ENCODE measurements around the gene UTP11.

Gene UTP11

DNA sequence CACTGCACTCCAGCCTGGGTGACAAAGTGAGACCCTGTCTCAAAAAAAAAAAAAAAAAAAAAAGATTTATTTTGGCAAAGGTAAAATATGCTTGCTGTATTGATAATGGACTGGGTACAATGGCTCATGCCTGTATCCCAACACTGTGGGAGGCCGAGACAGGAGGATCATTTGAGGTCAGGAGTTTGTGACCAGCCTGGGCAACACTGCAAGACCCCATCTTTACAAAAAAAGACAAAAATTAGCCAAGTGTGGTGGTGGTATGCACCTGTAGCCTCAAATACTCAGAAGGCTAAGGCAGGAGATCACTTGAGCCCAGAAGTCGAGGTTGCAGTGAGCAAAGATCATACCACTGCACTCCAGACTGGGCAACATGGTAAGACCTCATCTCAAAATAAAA lies 29.0 kb upstream of the UTP11 start:
- ChIA-PET CTCF (no interaction called here), POLR2A (no interaction called here)
- TF ChIP-seq L3MBTL2 (conservative IDR thresholded peaks at IDR 0.05) (no peak), CTBP1 (IDR thresholded peaks at IDR 0.05; ENCODE audit: borderline replicate concordance) (no peak), FOXM1 (IDR thresholded peaks at IDR 0.05; ENCODE audit: borderline replicate concordance) (no peak), ELF4 (IDR thresholded peaks at IDR 0.05) (no peak), HDGF (IDR thresholded peaks at IDR 0.05; ENCODE audit: borderline replicate concordance) (no peak), TARDBP (IDR thresholded peaks at IDR 0.05) (no peak), SP1 (IDR thresholded peaks at IDR 0.05) (no peak)
- DNase-seq (ENCODE audit: extremely low spot score): no peak

GRCh38 chr1:37987679-37988078 lies 24.9 kb upstream of the UTP11 start:
- ChIA-PET CTCF (no interaction called here), POLR2A (interaction anchor here (0.7 kb wide), 1 partner anchor 12 kb away, joined by 3 read pairs; no protein-coding TSS in a partner anchor)
- DNase-seq (ENCODE audit: extremely low spot score): no peak
- no peak for TF ChIP-seq FOXM1 (IDR thresholded peaks at IDR 0.05; ENCODE audit: borderline replicate concordance)
- no peak for TF ChIP-seq FOXK2 (IDR thresholded peaks at IDR 0.05)
- TF ChIP-seq HDGF (IDR thresholded peaks at IDR 0.05; ENCODE audit: borderline replicate concordance): no peak
- no peak for TF ChIP-seq BHLHE40 (IDR thresholded peaks at IDR 0.05; ENCODE audit: borderline replicate concordance)

GRCh38 chr1:37989361-37989930 lies 23.1 kb upstream of the UTP11 start:
- ChIA-PET POLR2A (interaction anchor here (1.0 to 2.8 kb wide), 6 partner anchors 11 to 75 kb away, joined by 3 to 21 read pairs (median 7); partner anchors contain the start of gene UTP11), CTCF (interaction anchor here (1.1 kb wide), 1 partner anchor 30 kb away, joined by 3 read pairs; no protein-coding TSS in a partner anchor)
- TF ChIP-seq SUZ12 (IDR thresholded peaks at IDR 0.05) (no peak), HDGF (IDR thresholded peaks at IDR 0.05; ENCODE audit: borderline replicate concordance) (no peak), ARNT (IDR thresholded peaks at IDR 0.05) (no peak), FOXK2 (IDR thresholded peaks at IDR 0.05) (no peak), BHLHE40 (IDR thresholded peaks at IDR 0.05; ENCODE audit: borderline replicate concordance) (no peak), PKNOX1 (IDR thresholded peaks at IDR 0.05) (no peak), ZNF384 (IDR thresholded peaks at IDR 0.05) (no peak), FOXM1 (IDR thresholded peaks at IDR 0.05; ENCODE audit: borderline replicate concordance) (no peak), CTBP1 (IDR thresholded peaks at IDR 0.05; ENCODE audit: borderline replicate concordance) (no peak), ELF4 (IDR thresholded peaks at IDR 0.05) (no peak), TARDBP (IDR thresholded peaks at IDR 0.05) (no peak), FOXA1 (IDR thresholded peaks at IDR 0.05) (no peak), SP1 (IDR thresholded peaks at IDR 0.05) (no peak), NFRKB (IDR thresholded peaks at IDR 0.05) (no peak), L3MBTL2 (conservative IDR thresholded peaks at IDR 0.05) (no peak), LEF1 (IDR thresholded peaks at IDR 0.05; ENCODE audit: borderline replicate concordance) (no peak)
- DNase-seq (ENCODE audit: extremely low spot score): no peak

DNA sequence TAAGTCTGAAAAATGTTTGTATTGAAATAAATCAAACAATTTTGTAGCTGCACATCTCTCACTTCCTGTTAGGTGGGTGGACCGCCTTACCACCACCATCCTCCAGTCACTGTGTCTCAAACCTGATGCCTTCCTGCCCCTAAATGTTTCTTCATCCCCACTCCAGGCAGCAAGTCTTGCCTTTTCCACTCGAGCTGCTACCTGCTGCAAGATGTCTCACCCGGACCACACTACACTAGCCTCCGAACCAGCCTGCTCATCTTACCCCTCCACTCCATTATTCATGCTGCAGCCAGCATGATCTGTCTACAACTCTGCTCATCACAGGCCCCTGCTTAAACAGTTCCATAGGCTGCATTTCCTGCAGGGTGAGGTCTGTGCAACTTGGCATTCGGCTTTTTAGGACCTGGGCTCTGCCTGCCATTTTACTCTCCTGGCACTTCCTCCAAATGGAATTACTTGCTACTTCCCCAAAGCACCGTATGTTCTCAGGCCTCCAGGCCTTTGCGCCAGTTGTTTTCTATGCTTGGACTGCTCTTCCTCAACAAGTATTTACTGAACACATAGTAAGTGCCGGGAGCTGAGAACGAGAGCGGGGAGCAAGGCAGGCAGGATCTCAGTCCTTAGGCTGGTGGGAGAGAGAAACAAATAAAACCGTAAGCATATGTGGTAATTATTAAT lies 17.5 kb upstream of the UTP11 start:
- no peak for DNase-seq (ENCODE audit: extremely low spot score)
- ChIA-PET CTCF (no interaction called here), POLR2A (no interaction called here)
- TF ChIP-seq CTBP1 (IDR thresholded peaks at IDR 0.05; ENCODE audit: borderline replicate concordance): no peak

DNA sequence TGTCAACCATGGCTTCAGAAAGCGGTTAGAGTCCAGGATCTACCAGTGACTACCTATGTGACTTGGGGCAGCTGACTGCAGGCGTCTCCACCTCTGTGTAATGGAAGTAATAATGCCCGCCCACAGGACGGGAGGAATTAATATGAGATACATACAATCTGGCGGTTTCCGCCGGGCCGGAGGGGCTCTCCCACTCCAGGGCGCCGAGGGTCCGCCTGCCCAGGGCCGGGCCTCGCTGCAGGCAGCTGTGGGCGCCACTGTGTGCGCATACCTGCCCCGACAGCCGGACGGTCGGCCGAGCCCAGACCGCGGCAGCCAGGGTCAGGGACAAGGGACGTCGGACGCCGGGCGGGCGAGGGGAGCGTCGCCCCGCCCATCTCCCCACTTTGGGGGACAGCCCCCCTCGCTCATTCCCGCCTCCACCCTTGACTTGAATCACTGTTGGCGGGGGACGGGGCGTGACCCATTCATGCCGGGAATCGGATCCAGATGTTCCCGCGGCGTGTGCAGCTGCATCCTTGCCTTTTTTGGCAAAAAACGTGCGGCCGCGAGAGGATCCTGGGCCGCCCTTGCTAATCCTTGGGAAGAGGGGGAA lies 16.7 kb upstream of the UTP11 start:
- POLR2A ChIA-PET: no interaction called here
- TF ChIP-seq HDGF (IDR thresholded peaks at IDR 0.05; ENCODE audit: borderline replicate concordance) (no peak), CTBP1 (IDR thresholded peaks at IDR 0.05; ENCODE audit: borderline replicate concordance) (no peak), ARNT (IDR thresholded peaks at IDR 0.05) (no peak), SUZ12 (IDR thresholded peaks at IDR 0.05) (no peak), BHLHE40 (IDR thresholded peaks at IDR 0.05; ENCODE audit: borderline replicate concordance) (no peak), FOXA1 (IDR thresholded peaks at IDR 0.05) (no peak), PKNOX1 (IDR thresholded peaks at IDR 0.05) (no peak), LEF1 (IDR thresholded peaks at IDR 0.05; ENCODE audit: borderline replicate concordance) (no peak), FOXK2 (IDR thresholded peaks at IDR 0.05) (no peak), NFRKB (IDR thresholded peaks at IDR 0.05) (no peak), L3MBTL2 (conservative IDR thresholded peaks at IDR 0.05) (no peak), ELF4 (IDR thresholded peaks at IDR 0.05) (no peak)
- CTCF ChIA-PET: no interaction called here
- no peak for DNase-seq (ENCODE audit: extremely low spot score)

- DNase-seq (ENCODE audit: extremely low spot score): no peak
- POLR2A ChIA-PET: interaction anchor here (0.7 to 1.1 kb wide), 2 partner anchors 12 to 484 kb away, joined by 3 read pairs; no protein-coding TSS in a partner anchor
- no peak for TF ChIP-seq HDGF (IDR thresholded peaks at IDR 0.05; ENCODE audit: borderline replicate concordance)
- CTCF ChIA-PET: interaction anchor here (0.5 kb wide), 1 partner anchor 473 kb away, joined by 4 read pairs; no protein-coding TSS in a partner anchor
Observed at GRCh38 chr1:37997256-37998088, 15.1 kb upstream of the UTP11 start.
